HEK293T (cell line): ENCODE data around the gene PIP5K1B.

Experiments
- CTCF ChIA-PET: fragments of 350-600 bp; formaldehyde crosslinking; extraction: SDS; loops from one replicate; lab custom pipeline; 2021; ENCODE audit warnings: antibody characterized with exemption, inconsistent platforms; lab: Yijun Ruan, JAX
- POLR2A ChIA-PET: fragments of 350-600 bp; formaldehyde crosslinking; extraction: SDS; loops from one replicate; lab custom pipeline; 2020; ENCODE audit warnings: antibody characterized with exemption, inconsistent platforms; lab: Yijun Ruan, JAX
- DNase-seq: peaks from one replicate; pipeline ENCODE4 v3.0.0; 2012; ENCODE audit warnings: mixed read lengths; ENCODE audit errors: extremely low spot score
- ARNT ChIP-seq: fragments of 450-650 bp; IDR thresholded peaks from 2 replicates; pipeline ENCODE4 v1.6.1; 2017; ENCODE audit warnings: mild to moderate bottlenecking
- BHLHE40 ChIP-seq: fragments of 450-650 bp; IDR thresholded peaks from 2 replicates; pipeline ENCODE4 v1.6.1; 2016; ENCODE audit warnings: mild to moderate bottlenecking, moderate library complexity, borderline replicate concordance
- CTBP1 ChIP-seq: fragments of 450-650 bp; IDR thresholded peaks from 2 replicates; pipeline ENCODE4 v1.6.1; 2016; ENCODE audit warnings: borderline replicate concordance
- ELF4 ChIP-seq: fragments of 450-650 bp; IDR thresholded peaks from 2 replicates; pipeline ENCODE4 v1.6.1; 2017; ENCODE audit warnings: antibody characterized with exemption
- FOXA1 ChIP-seq: fragments of 450-650 bp; IDR thresholded peaks from 2 replicates; pipeline ENCODE4 v1.6.1; 2016; ENCODE audit warnings: mild to moderate bottlenecking
- FOXK2 ChIP-seq: fragments of 450-650 bp; IDR thresholded peaks from 2 replicates; pipeline ENCODE4 v1.6.1; 2016; ENCODE audit warnings: mild to moderate bottlenecking
- FOXM1 ChIP-seq: fragments of 450-650 bp; IDR thresholded peaks from 2 replicates; pipeline ENCODE4 v1.6.1; 2017; ENCODE audit warnings: mild to moderate bottlenecking, borderline replicate concordance
- HDGF ChIP-seq: fragments of 450-650 bp; IDR thresholded peaks from 2 replicates; pipeline ENCODE4 v1.6.1; 2017; ENCODE audit warnings: antibody characterized with exemption, borderline replicate concordance
- L3MBTL2 ChIP-seq: fragments of 450-650 bp; conservative IDR thresholded peaks from 2 replicates; pipeline ENCODE4 v1.6.1; 2016; ENCODE audit warnings: mild to moderate bottlenecking
- LEF1 ChIP-seq: fragments of 450-650 bp; IDR thresholded peaks from 2 replicates; pipeline ENCODE4 v1.6.1; 2017; ENCODE audit warnings: mild to moderate bottlenecking, borderline replicate concordance
- NFRKB ChIP-seq: fragments of 450-650 bp; IDR thresholded peaks from 2 replicates; pipeline ENCODE4 v1.6.1; 2016; ENCODE audit warnings: mild to moderate bottlenecking, moderate library complexity
- SP1 ChIP-seq: fragments of 450-650 bp; IDR thresholded peaks from 2 replicates; pipeline ENCODE4 v1.6.1; 2017
- SUZ12 ChIP-seq: fragments of 450-650 bp; IDR thresholded peaks from 2 replicates; pipeline ENCODE4 v1.6.1; 2016; ENCODE audit warnings: mild to moderate bottlenecking
- TARDBP ChIP-seq: fragments of 450-650 bp; IDR thresholded peaks from 2 replicates; pipeline ENCODE4 v1.6.1; 2016
- ZNF384 ChIP-seq: fragments of 450-650 bp; IDR thresholded peaks from 2 replicates; pipeline ENCODE4 v1.6.1; 2016
- TF ChIP-seq, protein P1 (sequence below): fragments of 450-650 bp; IDR thresholded peaks from 2 replicates; pipeline ENCODE4 v1.6.1; 2016

The PIP5K1B gene

DNA sequence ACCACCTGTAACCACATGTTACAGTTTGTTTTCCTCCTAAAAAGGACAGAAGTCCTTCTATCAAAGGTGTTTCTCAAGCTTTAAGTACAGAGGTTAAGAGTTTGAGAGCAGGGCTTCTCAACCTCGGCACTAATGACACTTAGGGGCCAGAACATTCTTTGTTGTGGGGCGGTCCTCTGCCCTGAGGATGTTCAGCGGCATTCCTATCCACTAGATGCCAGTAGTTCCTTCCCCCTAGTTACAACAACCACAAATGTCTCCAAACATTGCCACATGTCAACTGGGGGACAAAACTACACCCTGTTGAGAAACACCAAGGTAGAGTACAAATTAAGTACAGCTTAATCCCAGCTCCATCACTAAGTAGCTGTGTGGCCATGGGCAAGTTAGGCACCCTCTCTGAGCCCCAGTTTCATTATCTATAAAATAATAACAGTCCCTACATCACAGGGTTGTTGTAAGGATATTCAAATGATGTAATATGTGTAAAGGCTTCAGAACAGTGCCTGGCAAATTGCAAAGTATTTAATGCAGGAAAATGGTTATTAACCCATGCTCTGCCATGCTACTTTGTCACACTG, 44.6 kb downstream of the PIP5K1B start:
- CTCF ChIA-PET: no interaction called here
- POLR2A ChIA-PET: no interaction called here
- DNase-seq: no peak
- no peak for TF ChIP-seq ELF4
- no peak for TF ChIP-seq L3MBTL2

DNA sequence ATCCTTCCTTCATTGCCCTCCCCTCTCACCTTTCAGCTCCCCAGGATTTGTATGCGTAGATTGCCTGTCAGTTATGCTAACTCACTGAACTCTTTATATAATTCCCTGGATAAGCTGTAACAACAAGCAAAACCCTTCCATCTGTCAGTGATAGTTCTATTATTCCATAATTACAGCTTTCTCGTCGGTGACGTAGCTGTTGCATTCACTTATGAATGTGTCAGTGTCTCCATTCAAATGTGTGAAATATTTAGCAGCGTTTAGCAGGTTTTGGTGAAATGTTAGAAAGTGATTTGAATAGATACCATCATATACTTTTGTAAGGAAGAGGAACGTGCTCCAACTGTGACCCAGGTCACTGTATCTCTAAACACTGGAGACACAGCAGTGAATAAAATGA, 45.2 kb downstream of the PIP5K1B start:
- ChIA-PET POLR2A (no interaction called here), CTCF (no interaction called here)
- TF ChIP-seq LEF1 (no peak), BHLHE40 (no peak), L3MBTL2 (no peak), FOXK2 (no peak), ELF4 (no peak), SUZ12 (no peak), FOXA1 (no peak), HDGF (no peak), ZNF384 (no peak), CTBP1 (no peak), NFRKB (no peak), TARDBP (no peak), FOXM1 (no peak)
- TF ChIP-seq, protein P1, sequence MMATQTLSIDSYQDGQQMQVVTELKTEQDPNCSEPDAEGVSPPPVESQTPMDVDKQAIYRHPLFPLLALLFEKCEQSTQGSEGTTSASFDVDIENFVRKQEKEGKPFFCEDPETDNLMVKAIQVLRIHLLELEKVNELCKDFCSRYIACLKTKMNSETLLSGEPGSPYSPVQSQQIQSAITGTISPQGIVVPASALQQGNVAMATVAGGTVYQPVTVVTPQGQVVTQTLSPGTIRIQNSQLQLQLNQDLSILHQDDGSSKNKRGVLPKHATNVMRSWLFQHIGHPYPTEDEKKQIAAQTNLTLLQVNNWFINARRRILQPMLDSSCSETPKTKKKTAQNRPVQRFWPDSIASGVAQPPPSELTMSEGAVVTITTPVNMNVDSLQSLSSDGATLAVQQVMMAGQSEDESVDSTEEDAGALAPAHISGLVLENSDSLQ: no peak
- DNase-seq: no peak

DNA sequence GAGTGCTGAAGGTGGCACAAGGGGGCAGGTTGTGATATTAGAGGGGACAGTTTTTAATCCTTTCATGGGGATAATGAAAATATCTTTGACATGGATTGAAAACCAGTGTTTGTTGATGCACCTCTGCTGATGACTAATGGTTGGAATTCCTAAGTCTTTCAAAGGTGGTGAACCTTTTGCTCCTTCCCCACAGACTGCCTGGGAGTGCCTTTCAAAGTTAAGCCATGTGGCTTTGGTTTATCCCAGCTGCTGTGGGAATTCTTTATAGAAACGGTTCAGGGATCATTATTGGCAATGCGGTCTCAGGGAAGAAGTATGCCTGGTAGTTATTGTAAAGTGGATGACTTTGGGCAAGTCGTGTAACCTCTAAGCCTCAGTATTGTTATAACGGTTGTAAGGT, 45.7 kb downstream of the PIP5K1B start:
- CTCF ChIA-PET: interaction anchor here (0.7 kb wide), 1 partner anchor 153 kb away, joined by 3 read pairs; no protein-coding TSS in a partner anchor
- TF ChIP-seq L3MBTL2 (no peak), HDGF (no peak), FOXK2 (no peak), CTBP1 (no peak), SP1 (no peak), NFRKB (no peak), ZNF384 (no peak)
- POLR2A ChIA-PET: no interaction called here
- no peak for DNase-seq

DNA sequence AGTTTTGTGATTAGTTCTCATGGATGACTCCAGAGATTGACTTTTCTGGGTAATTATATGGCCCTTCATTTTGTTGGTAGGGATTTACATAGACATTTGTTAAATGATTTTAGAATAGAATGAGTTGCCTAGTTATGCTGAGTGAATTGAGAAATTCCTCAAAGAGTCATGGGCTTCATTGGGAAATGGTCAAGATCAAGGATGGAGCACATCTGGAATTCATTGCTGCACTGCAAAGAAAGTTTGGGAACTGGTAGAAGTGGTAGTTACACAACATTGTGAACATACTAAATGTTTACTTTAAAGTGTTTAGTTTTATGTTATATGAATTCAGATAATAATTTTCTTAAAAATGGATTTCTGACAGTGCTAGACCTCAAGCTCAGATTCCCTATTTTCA, 46.5 kb downstream of the PIP5K1B start:
- CTCF ChIA-PET: no interaction called here
- no peak for DNase-seq
- TF ChIP-seq, protein P1: no peak
- TF ChIP-seq CTBP1 (no peak), SP1 (no peak), TARDBP (no peak), FOXM1 (no peak), ZNF384 (no peak), ELF4 (no peak)
- POLR2A ChIA-PET: no interaction called here

DNA sequence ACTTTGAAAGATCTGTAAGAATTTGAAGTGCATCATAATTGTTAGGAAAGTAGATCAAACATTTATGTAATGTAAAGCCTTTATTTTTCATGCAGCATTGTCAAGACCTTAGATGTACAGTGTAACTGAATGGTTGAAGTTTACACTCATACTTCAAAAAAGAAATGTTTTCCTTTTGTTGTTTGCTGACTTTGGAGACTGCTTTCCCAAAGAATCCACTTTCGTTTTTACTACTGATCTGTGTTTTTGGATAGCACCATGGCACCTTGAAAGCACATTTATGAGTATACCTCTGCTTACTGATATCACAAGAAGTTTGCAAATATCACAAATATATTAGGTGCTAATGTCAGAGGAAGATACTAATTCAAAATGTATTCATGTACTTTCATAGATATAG, 50.0 kb downstream of the PIP5K1B start:
- CTCF ChIA-PET: no interaction called here
- no peak for DNase-seq
- POLR2A ChIA-PET: no interaction called here
- TF ChIP-seq ELF4 (no peak), ARNT (no peak), FOXM1 (no peak), TARDBP (no peak), HDGF (no peak), ZNF384 (no peak), FOXA1 (no peak)

DNA sequence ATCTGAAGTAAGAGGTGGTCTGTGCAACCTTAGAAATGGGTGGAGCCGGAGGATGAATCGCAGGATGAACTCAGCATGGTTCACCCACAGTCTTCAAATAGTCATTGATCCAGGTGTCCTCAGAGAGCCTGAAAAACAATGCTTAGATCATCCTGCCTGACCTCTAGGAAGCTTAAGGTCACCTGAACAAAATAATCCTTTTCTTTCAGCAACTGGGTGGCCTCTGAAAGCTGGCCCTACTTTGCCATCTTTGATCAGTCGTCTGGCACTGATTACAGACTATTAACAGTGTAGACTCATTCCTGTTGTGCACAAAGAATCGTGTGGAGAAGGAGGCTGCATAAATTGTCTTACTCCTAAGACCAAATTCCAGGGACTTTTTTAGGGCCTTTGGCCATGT, 50.7 kb downstream of the PIP5K1B start:
- no peak for DNase-seq
- ChIA-PET POLR2A (no interaction called here), CTCF (no interaction called here)
- TF ChIP-seq ELF4: no peak
- TF ChIP-seq TARDBP: no peak
- no peak for TF ChIP-seq SUZ12
- TF ChIP-seq NFRKB: no peak
- TF ChIP-seq FOXM1: no peak
- no peak for TF ChIP-seq ARNT
- TF ChIP-seq ZNF384: no peak
- TF ChIP-seq BHLHE40: no peak
- no peak for TF ChIP-seq FOXK2

DNA sequence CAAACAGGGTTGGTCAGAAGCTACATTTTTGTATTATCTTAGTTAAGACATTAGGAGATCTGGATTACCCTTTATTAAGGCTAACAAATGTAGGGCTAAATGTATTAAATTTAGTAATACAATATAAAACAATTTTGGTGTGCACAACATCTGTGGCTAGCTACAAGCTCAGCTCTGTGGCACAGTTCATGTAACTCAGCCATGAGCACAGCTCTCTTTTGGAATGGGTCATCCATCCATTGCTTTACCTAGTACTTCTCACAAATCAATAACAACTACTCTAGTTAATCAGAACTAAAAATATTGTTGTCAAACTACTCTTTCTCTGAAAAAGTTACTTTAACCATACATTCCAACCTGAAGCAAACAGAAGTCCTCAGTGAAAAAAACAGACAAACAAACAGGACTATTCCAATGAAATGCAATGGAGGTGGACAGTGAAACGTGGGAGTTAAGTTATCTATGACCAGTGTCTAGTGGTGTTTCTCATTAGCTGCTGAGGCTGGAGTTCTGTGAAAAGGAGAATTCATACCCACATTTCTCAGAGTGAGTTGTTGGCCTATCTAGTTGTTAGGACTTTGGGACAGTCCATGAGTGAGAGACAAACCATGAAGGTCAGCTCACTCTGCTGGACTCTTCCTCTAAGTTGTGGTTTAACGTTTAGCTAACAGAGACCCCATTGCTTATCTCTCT, 55.1 kb downstream of the PIP5K1B start:
- CTCF ChIA-PET: no interaction called here
- POLR2A ChIA-PET: no interaction called here
- TF ChIP-seq SP1 (no peak), HDGF (no peak)
- TF ChIP-seq, protein P1: no peak
- DNase-seq: no peak
